ENCODE data around the gene PLA2G15. TPM values are rescaled to one million over a fixed set of nuclear protein-coding genes. Genes with fewer than 3 reads are reported as not detected.

Gene PLA2G15
- total and polyA plus RNA-seq, 2 of the 13 experiments (the other 11 are each of a cell fraction or from before 2014, with no cell fraction given), result 14.4 to 23.7 TPM

GRCh38 chr16:68283346-68283745 lies 38.2 kb downstream of the PLA2G15 start (continued):
- no peak for TF ChIP-seq ZHX2 (IDR thresholded peaks at IDR 0.05; ENCODE audit: low read depth)
- TF ChIP-seq ZHX2 (CRISPR knock-in tag; IDR thresholded peaks at IDR 0.05; ENCODE audit: borderline replicate concordance), result no peak
- no peak for TF ChIP-seq SOX13 (IDR thresholded peaks at IDR 0.05)
- TF ChIP-seq SOX13 (CRISPR knock-in tag; conservative IDR thresholded peaks at IDR 0.05 in 1 of 2, IDR thresholded peaks at IDR 0.05 in 1 of 2), result no peak
- TF ChIP-seq ZNF816 (CRISPR knock-in tag; IDR thresholded peaks at IDR 0.05; ENCODE audit: borderline replicate concordance), result no peak
- no peak for TF ChIP-seq PCBP2 (optimal IDR thresholded peaks at IDR 0.05; ENCODE audit: low read depth, low read length, poor library complexity, severe bottlenecking)
- TF ChIP-seq ZNF644 (CRISPR knock-in tag; IDR thresholded peaks at IDR 0.05; ENCODE audit: low read depth), result no peak
- TF ChIP-seq NR0B2 (CRISPR knock-in tag; IDR thresholded peaks at IDR 0.05), result no peak
- TF ChIP-seq ZNF672 (CRISPR knock-in tag; IDR thresholded peaks at IDR 0.05), result no peak

Measured in HepG2 (cell line).